Subcutaneous adipose tissue (tissue), 4 donors: ENCODE data around the gene FAM78A. TPM values are rescaled to one million over a fixed set of nuclear protein-coding genes. Genes with fewer than 3 reads are reported as not detected.

ENCODE experiments used
- total RNA-seq, 4 donors: library from RNA; depleted of rRNA; stranded (reverse); fragments of >200 nt; gene quantifications; one replicate each; pipeline ENCODE4 v1.1.0, GENCODE V29; 2016
- TF ChIP-seq, protein P1 (sequence below): fragments of 450-650 bp; IDR thresholded peaks from one replicate; pipeline ENCODE4 v1.5.1; 2016; ENCODE audit warnings: low read depth, mild to moderate bottlenecking, control low read depth, antibody characterized with exemption, moderate library complexity

Gene FAM78A
- total RNA-seq, 4 donors from 2014 or later, result 2.3 to 8.2 (median 3.2) TPM

DNA sequence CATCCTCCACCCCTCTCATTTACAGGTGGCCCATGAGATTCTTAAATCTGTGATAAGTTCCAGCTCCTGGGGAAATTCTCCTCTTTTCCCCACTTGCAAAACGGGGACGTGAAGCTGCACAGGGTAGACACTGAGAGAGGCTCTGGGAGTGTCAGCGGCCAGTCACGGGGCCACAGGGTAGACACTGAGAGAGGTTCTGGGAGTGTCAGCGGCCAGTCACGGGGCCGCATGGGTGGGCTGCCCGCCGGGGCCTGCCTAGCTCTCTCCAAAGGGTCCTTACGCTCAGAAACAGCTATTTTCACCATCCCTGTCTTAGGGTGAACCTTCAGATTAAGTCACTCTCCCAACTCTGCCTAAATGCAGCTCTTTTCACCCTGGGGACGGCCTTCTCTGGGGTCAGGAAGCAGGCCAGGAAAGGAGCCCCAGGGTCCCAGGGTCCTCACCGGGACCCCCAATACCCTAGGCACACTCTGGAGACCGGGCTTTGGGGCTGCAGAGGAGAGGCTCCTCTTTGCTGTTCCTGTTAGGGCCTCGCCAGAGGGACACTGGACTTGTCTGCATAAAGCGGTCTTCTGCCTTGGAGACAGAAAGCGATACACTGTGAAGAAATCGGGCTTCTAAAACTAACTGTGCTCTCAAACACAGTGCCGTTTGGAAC lies 1.5 kb downstream of the FAM78A start:
- TF ChIP-seq, protein P1, sequence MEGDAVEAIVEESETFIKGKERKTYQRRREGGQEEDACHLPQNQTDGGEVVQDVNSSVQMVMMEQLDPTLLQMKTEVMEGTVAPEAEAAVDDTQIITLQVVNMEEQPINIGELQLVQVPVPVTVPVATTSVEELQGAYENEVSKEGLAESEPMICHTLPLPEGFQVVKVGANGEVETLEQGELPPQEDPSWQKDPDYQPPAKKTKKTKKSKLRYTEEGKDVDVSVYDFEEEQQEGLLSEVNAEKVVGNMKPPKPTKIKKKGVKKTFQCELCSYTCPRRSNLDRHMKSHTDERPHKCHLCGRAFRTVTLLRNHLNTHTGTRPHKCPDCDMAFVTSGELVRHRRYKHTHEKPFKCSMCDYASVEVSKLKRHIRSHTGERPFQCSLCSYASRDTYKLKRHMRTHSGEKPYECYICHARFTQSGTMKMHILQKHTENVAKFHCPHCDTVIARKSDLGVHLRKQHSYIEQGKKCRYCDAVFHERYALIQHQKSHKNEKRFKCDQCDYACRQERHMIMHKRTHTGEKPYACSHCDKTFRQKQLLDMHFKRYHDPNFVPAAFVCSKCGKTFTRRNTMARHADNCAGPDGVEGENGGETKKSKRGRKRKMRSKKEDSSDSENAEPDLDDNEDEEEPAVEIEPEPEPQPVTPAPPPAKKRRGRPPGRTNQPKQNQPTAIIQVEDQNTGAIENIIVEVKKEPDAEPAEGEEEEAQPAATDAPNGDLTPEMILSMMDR, result no peak

DNA sequence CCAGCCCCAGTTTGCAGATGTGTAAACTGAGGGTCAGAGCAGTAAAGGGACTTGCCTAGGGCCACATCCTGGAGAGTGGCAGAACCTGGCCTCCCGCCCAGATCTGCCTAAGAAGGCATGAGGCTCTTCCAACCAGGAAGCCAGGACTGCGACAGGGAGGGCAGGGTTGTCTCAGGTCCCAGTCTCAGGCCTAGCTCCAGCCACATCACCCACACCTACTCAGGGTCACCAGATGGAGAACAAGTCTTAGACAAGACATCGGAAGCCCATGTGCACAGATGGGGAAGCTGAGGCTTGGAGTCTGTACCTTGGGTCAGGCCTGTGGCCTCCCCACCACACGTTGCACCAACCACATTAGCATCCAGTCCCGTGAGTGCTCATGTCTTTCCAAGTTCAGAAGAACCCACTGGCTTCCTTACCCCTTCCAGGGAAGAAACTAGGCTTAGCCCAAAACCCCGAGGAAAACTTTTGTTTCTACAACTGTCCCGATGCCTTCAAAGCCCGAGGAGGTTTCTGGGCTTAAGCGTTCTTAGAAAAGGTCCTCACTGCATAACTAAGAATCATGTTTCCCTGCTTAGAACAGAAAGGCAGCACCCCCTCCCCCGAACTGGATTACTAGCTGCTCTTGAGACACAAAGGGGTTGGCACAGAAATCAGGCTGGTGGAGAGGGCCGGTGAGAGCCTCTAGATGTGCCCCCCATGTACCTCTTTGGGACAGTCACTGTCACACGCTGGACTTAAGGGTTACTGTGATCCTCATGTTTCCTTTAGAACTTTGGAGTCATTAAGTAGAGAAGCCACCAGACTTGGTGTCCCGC lies 2.2 kb downstream of the FAM78A start:
- TF ChIP-seq, protein P1, result no peak

DNA sequence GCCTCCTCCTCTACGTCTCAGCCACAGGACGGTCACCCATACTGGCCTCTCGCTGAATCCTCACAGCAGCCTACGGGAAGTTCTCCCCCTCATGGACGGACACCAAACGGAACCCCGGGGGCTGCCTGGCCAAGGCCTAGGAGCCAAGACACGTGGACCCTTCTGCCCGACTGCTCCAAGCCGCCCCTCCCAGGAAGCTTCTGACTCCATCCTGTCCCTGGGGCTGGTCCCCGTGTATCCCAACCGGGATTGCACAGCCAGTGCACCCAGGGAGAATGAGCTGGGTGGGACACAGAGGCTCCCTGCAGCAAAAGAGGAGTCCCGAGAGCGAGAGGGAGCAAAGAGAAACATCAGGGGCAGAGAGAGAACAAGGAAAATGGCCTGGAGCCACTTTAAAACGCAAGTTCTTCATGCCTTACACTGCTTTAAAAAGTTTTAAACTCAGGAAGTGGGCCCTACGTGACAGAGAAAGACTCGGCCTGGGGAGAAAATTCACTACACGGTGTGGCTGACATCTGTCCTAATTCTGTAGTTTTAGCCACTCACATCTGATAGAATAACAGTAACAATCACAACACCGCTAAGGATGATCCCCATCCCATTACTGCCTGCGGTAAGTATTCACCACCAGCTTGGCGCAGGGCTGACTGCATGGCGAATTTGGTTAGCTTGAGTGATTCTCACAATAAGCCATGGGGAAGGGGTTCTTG lies 3.0 kb downstream of the FAM78A start:
- TF ChIP-seq, protein P1, result no peak

DNA sequence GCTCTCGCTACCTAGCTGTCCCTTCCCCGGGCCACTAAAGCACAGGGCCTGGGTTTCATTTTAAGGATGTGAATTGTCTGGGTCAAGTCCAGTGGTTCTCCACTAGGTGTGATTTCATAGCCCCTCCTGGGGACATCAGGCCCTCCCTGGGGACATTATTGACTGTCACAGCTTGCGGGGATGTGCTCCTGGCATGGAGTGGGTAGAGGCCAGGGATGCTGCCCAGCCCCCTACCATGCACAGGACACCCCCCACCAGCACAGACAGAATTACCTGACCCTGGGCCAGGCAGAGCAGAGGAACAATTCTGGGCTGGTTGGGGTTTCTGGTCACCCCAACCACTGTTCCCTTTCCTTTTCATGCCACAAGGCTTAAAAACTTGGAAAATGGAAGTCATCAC lies 4.1 kb downstream of the FAM78A start:
- TF ChIP-seq, protein P1, result no peak

DNA sequence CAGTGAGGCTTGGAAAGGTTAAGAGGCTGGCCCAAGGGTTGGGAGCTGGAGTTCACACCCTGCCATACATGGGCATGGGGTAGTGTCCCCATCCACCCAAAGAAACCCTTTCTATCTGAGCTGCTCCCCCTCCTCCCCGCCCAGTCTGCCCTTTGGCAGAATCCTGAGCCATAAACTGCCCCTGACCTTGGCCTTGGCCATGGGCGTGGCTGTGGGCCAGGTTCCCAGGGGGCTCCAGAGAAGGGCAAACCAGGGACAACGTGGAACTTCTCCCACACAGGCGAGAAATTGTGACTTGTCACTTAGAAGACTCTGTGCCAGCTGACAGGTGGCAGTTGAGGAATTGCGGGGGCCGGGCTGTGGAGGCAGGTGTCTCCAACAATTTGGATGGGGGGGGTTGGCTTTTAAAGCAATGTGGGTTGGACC lies 4.8 kb downstream of the FAM78A start:
- TF ChIP-seq, protein P1, result no peak

DNA sequence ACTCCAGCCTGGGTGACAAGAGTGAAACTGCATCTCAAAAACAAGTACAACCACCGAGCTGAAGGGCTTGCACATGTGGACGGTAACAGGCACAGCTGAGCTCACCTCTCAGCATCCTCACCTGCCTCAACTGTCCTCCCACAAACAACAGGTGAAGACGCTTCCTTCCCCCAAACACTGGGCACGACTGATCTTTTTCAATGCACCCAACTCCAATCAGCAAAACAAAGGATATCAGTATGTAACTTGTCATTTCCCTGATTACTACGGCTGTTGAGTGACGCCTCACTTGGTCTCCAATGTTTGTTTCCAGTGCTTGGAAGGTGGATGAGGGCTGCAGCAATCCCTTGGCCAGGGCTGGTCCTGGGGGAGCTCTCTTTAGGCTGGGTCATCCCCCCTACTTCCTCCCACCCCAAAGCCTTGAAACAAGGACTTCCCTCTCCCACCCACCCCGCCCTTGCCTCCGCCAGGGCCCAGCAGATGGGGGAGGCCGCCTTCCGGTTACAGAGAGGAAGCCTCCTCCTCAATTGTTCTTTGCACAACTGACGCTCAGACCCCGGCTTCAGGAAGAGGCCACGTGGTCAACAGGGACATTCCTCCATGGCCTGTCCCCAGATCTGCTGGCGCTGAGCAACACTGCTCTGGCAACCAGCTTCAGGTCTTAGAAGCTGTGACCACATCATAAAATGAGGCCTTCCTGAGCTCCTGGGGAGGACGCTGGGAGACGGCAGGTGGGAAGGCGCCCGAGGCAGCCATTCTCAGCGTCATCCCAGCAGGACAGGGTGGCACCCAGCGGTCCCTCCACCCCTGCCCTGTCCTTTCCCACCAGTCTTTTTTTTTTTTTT lies 5.9 kb downstream of the FAM78A start:
- TF ChIP-seq, protein P1, result no peak
